Cardiac muscle cell (in vitro differentiated cells and primary cell): ENCODE data around the gene BUB1B. TPM values are rescaled to one million over a fixed set of nuclear protein-coding genes. Genes with fewer than 3 reads are reported as not detected.
"Not testable (repeated sequence)": the region's sequence is repeated elsewhere in the genome, so short reads cannot be mapped to it uniquely, and the experiment has no call there.

ENCODE experiments used
- DNase-seq, 2 donors: peaks; one replicate each; pipeline versions ENCODE4 v3.0.0 to v3.0.0-alpha.2; 2010 to 2017; ENCODE audit warnings: low read depth in 1 of 2, low spot score in 1 of 2
- H3K27ac ChIP-seq: fragments of 200-600 bp; sonication (generic); 2 replicates; pipeline ENCODE4 v1.5.1; 2016
- H3K27me3 ChIP-seq: fragments of 200-600 bp; sonication (generic); 2 replicates; pipeline ENCODE4 v1.6.0; 2016; ENCODE audit warnings: control low read depth
- H3K36me3 ChIP-seq: fragments of 200-600 bp; sonication (generic); 2 replicates; pipeline ENCODE4 v1.5.1; 2016; ENCODE audit warnings: control low read depth
- H3K4me1 ChIP-seq: fragments of 200-600 bp; sonication (generic); 2 replicates; pipeline ENCODE4 v1.8.1; 2017; ENCODE audit warnings: low read depth, mild to moderate bottlenecking, mixed run types
- H3K4me3 ChIP-seq: fragments of 200-600 bp; sonication (generic); 2 replicates; pipeline ENCODE4 v1.5.1; 2016; ENCODE audit warnings: mild to moderate bottlenecking
- H3K9me3 ChIP-seq: fragments of 200-600 bp; sonication (generic); 2 replicates; pipeline ENCODE4 v1.5.1; 2017; ENCODE audit warnings: low read depth, mild to moderate bottlenecking, control low read depth
- polyA plus RNA-seq: library from polyadenylated mRNA; unstranded; fragments of >200 nt; fragmentation: Nextera tagmentation; extraction: Ambion mirVana; gene quantifications from 2 replicates; pipeline ENCODE4 v1.2.1, GENCODE V29; 2016
- total RNA-seq: library from RNA; depleted of rRNA; stranded (reverse); fragments of >200 nt; gene quantifications from 2 replicates; pipeline ENCODE4 v1.2.3, GENCODE V29; 2016
- TF ChIP-seq, protein P1 (sequence below): IDR thresholded peaks from 2 replicates; pipeline ENCODE4 v1.5.1; 2012; ENCODE audit warnings: low read depth, mild to moderate bottlenecking, low read length

The BUB1B gene
- total and polyA plus RNA-seq, 2 experiments from 2014 or later = 10.1 to 157 TPM

DNA sequence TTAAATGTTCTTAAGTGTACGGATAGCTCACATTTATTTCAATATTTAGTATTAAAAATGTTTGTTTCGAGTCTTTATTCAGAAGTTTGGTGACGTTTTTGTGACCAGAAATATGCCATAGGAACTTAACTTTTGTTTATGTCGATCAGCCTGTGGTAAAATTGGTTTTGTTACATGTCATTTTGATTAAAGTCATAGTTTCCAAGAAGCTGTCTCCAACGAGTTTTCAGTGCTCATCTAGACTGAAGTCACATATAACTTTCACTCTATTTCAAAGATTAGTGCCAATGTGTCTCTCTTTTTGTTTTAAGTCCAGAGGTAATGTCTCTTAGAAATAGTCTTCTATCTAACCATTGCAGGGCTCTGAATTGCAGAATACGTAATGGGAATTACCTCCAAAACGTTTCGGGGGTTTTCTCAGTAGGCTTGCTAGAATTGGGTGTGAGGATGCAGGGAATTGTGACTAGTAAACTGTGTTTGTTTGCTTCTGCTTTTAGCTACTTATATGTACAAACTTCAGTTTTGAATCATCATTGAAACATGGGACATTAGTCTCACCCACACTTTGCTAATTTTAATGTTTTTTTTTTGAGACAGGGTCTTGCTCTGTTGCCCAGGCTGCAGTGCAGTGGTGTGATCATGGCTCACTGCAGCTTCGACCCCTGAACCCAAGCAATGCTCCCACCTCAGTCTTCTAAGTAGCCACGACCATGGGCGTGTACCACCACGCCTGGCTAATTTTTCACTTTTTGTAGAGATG lies 3.0 kb downstream of the BUB1B start:
- no peak overlapping the region for H3K27ac ChIP-seq
- no peaks in the 10 kb centered on the region for H3K9me3 ChIP-seq
- TF ChIP-seq, protein P1, sequence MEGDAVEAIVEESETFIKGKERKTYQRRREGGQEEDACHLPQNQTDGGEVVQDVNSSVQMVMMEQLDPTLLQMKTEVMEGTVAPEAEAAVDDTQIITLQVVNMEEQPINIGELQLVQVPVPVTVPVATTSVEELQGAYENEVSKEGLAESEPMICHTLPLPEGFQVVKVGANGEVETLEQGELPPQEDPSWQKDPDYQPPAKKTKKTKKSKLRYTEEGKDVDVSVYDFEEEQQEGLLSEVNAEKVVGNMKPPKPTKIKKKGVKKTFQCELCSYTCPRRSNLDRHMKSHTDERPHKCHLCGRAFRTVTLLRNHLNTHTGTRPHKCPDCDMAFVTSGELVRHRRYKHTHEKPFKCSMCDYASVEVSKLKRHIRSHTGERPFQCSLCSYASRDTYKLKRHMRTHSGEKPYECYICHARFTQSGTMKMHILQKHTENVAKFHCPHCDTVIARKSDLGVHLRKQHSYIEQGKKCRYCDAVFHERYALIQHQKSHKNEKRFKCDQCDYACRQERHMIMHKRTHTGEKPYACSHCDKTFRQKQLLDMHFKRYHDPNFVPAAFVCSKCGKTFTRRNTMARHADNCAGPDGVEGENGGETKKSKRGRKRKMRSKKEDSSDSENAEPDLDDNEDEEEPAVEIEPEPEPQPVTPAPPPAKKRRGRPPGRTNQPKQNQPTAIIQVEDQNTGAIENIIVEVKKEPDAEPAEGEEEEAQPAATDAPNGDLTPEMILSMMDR = no peak
- H3K27me3 ChIP-seq = no peaks in the 10 kb centered on the region
- no peak for DNase-seq
- H3K36me3 ChIP-seq = peaks cover 3% of the 10 kb centered on the region
- no peaks in the 10 kb centered on the region for H3K4me1 ChIP-seq
- H3K4me3 ChIP-seq = no peak overlapping the region

DNA sequence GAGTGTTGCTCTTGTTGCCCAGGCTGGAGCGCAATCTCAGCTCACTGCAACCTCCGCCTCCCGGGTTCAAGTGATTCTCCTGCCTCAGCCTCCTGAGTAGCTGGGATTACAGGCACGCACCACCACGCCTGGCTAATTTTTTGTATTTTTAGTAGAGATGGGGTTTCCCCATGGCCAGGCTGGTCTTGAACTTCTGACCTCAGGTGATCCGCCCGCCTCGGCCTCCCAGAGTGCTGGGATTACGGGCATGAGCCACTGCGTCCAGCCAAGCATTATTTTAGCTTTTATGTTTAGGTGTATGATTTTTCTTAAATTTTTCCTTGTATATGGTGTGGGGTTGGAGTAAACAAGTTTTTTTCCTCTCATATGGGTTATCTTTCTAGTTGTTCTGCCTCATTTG lies 6.5 kb downstream of the BUB1B start:
- H3K4me1 ChIP-seq = not testable (repeated sequence)
- H3K36me3 ChIP-seq = peaks cover 11% of the 10 kb centered on the region

DNA sequence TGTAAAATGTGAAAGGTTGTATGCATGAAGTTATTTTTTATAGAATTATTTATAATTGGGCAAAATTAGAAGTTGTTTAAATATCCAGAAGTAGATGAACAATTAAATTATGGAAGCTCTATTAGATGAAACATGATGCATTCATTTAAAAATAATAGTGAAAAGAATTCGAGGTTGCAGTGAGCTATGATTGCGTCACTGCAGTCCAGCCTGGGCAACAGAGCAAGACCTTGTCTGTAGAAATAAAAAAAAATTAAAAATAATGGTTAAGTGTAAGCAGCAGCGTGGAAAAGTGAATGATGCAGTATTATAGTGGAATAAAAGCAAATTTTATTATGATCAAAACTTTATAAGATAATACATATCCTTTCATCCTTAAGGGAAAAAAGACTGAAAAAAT lies 14.3 kb downstream of the BUB1B start:
- H3K27ac ChIP-seq = no peak overlapping the region
- H3K4me1 ChIP-seq = no peaks in the 10 kb centered on the region
- no peak overlapping the region for H3K4me3 ChIP-seq
- no peaks in the 10 kb centered on the region for H3K9me3 ChIP-seq
- peak in 1 of 2 donors; percentile 19 for DNase-seq
- peaks cover 13% of the 10 kb centered on the region for H3K36me3 ChIP-seq
- TF ChIP-seq, protein P1 = no peak
- H3K27me3 ChIP-seq = no peaks in the 10 kb centered on the region

More for the DNA sequence above, 6.5 kb downstream of the BUB1B start:
- H3K9me3 ChIP-seq, DNase-seq, H3K27me3 ChIP-seq, H3K27ac ChIP-seq, H3K4me3 ChIP-seq: not testable (repeated sequence)

DNA sequence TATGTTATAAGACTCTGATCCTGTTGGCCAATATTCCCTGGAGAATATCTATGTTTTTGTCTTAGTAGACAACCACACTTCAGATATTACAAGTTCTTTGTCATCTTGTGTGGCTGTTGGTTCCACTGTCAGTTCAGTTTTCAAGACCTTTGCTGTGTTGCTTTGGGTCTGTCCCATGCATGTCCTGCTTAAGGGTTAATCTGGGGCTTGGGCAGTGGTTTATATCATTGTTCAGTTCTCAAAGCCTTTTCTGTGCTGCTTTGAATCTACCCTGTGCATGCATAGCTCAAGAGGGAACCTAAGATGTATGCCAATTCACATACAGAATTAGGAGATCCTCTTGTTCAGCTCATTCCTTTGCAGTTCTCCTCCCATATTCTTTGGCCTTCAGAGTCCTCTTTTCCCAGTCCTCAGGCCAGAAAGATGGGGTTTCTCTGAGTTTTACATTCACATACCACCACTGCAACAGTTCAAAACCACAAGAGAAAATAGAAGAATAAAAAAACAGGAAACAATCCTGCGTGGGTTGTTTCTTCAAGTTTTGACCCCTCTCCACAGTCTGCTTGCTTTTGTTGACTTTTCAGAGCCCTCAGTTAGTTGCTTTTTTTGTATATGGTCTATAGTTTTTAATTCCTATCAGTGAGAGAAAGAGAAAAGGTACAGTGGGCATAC lies 21.6 kb downstream of the BUB1B start:
- Histone ChIP-seq H3K4me3 (no peak overlapping the region), H3K27me3 (no peaks in the 10 kb centered on the region), H3K9me3 (no peaks in the 10 kb centered on the region), H3K36me3 (peaks cover 5% of the 10 kb centered on the region), H3K4me1 (no peaks in the 10 kb centered on the region), H3K27ac (no peak overlapping the region)
- DNase-seq = no peak
- TF ChIP-seq, protein P1 = no peak

DNA sequence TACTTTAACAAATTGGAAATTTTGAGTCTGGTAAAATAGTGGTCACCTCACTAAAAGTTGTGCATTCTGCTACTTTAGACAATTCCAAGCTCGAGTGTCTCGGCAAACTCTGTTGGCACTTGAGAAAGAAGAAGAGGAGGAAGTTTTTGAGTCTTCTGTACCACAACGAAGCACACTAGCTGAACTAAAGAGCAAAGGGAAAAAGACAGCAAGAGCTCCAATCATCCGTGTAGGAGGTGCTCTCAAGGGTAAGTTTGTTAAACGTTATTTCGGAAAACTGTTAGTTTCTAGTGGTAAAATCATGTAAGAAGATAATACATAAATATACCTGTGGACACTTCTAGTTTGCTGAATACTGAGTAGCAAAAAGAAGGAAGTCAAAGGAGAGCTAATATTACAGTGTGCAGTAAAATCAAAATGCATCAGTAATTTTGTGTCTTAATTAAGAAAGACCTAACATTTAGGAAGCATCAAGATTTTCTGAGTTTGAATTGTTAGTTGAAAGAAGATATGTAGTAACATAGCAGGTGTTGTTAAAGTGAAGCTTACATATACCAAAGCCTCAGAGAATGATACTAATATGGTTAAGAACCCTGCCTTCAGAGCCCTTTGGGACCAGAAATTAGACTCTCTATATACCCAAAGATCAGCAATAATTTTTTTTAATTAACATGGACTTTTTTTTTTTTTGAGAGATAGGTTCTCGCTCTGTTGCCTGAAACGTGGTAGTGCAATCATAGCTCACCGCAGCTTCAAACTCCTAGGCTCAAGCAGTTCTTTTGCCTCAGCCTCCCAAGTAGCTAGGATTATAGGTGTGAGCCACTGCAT lies 23.0 kb downstream of the BUB1B start:
- DNase-seq = no peak
- H3K4me1 ChIP-seq = no peaks in the 10 kb centered on the region
- TF ChIP-seq, protein P1 = no peak
- H3K9me3 ChIP-seq = no peaks in the 10 kb centered on the region
- no peaks in the 10 kb centered on the region for H3K27me3 ChIP-seq
- no peak overlapping the region for H3K4me3 ChIP-seq
- no peak overlapping the region for H3K27ac ChIP-seq
- peaks cover 5% of the 10 kb centered on the region for H3K36me3 ChIP-seq

DNA sequence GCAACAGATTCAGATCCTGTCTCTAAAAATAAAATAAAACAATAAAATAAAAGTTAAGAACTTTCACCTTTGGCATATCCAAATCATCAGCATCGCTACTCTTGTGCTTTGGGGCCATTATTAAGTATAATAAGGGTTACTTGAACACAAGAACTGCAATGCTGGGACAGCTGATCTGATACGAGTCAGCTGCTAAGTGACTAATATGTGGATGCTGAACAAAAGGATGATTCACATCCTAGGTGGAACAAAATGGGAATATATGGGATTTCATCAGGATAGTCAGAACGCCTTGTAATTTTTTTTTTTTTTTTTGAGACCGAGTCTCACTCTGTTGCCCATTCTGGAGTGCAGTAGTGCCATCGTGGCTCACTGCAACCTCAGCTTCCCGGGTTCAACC lies 29.7 kb downstream of the BUB1B start:
- Histone ChIP-seq H3K36me3 (peaks cover 5% of the 10 kb centered on the region), H3K27ac (no peak overlapping the region), H3K4me1 (no peaks in the 10 kb centered on the region), H3K9me3 (no peaks in the 10 kb centered on the region), H3K4me3 (no peak overlapping the region), H3K27me3 (no peaks in the 10 kb centered on the region)
- TF ChIP-seq, protein P1 = no peak
- DNase-seq = peak in 1 of 2 donors; percentile 81
